Measurements from ENCODE around the gene NLE1. TPM values are rescaled to one million over a fixed set of nuclear protein-coding genes. Genes with fewer than 3 reads are reported as not detected.
"Not testable (repeated sequence)": the region's sequence is repeated elsewhere in the genome, so short reads cannot be mapped to it uniquely, and the experiment has no call there.

Gene NLE1
- total RNA-seq, 1 donor from 2014 or later: 23.8 TPM

GRCh38 chr17:35119370-35120165 is 22.5 kb downstream of the NLE1 start, which contains the start of gene RAD51D:
TSS of gene RAD51D (minus strand) at chr17:35119860. CDS start at chr17:35119613, 247 bp downstream.
- Mint-ChIP-seq H3K27ac (peak within 1 kb of the TSS; percentile 82), H3K4me1 (peaks cover 15% of the 10 kb centered on the region), H3K27me3 (ENCODE audit: low read depth) (peaks cover 14% of the 10 kb centered on the region), H3K9me3 (no peaks in the 10 kb centered on the region), H3K36me3 (peaks cover 8% of the 10 kb centered on the region), H3K4me3 (peak within 1 kb of the TSS; percentile 87)
- TF ChIP-seq CTCF (IDR thresholded peaks at IDR 0.05; ENCODE audit: unreplicated experiment): peak; percentile 92
- DNase-seq (ENCODE audit: low spot score in 2 of 2, unreplicated experiment in 2 of 2): peak; percentile 72 to 88

GRCh38 chr17:35117984-35118383 is 24.1 kb downstream of the NLE1 start:
- no peak for TF ChIP-seq CTCF (IDR thresholded peaks at IDR 0.05; ENCODE audit: unreplicated experiment)
- DNase-seq (ENCODE audit: low spot score in 2 of 2, unreplicated experiment in 2 of 2): no peak
- Mint-ChIP-seq H3K27me3 (ENCODE audit: low read depth) (peaks cover 14% of the 10 kb centered on the region), H3K36me3 (peaks cover 9% of the 10 kb centered on the region), H3K27ac (no peak overlapping the region), H3K4me3 (peak overlapping the region; percentile 50), H3K9me3 (no peaks in the 10 kb centered on the region), H3K4me1 (peaks cover 15% of the 10 kb centered on the region)

- H3K4me1 Mint-ChIP-seq: peaks cover 15% of the 10 kb centered on the region
Measured at GRCh38 chr17:35116845-35117244, 25.3 kb downstream of the NLE1 start.

GRCh38 chr17:35110791-35111190 is 31.3 kb downstream of the NLE1 start:
- not testable (repeated sequence) for H3K9me3 Mint-ChIP-seq; H3K27ac Mint-ChIP-seq; H3K4me1 Mint-ChIP-seq; DNase-seq (ENCODE audit: low spot score in 2 of 2, unreplicated experiment in 2 of 2); H3K4me3 Mint-ChIP-seq; H3K27me3 Mint-ChIP-seq (ENCODE audit: low read depth)
- H3K36me3 Mint-ChIP-seq: peaks cover 27% of the 10 kb centered on the region

More at GRCh38 chr17:35116845-35117244, 25.3 kb downstream of the NLE1 start:
- peaks cover 12% of the 10 kb centered on the region for H3K36me3 Mint-ChIP-seq
- H3K9me3 Mint-ChIP-seq: no peaks in the 10 kb centered on the region
- H3K27ac Mint-ChIP-seq: no peak overlapping the region
- peaks cover 10% of the 10 kb centered on the region for H3K27me3 Mint-ChIP-seq (ENCODE audit: low read depth)
- no peak overlapping the region for H3K4me3 Mint-ChIP-seq
- no peak for DNase-seq (ENCODE audit: low spot score in 2 of 2, unreplicated experiment in 2 of 2)
- TF ChIP-seq CTCF (IDR thresholded peaks at IDR 0.05; ENCODE audit: unreplicated experiment): no peak

- DNase-seq (ENCODE audit: low spot score in 2 of 2, unreplicated experiment in 2 of 2): no peak
- H3K27me3 Mint-ChIP-seq (ENCODE audit: low read depth): no peaks in the 10 kb centered on the region
- H3K27ac Mint-ChIP-seq: no peak overlapping the region
- H3K9me3 Mint-ChIP-seq: peaks cover 3% of the 10 kb centered on the region
- peaks cover 32% of the 10 kb centered on the region for H3K36me3 Mint-ChIP-seq
- no peak for TF ChIP-seq CTCF (IDR thresholded peaks at IDR 0.05; ENCODE audit: unreplicated experiment)
- no peaks in the 10 kb centered on the region for H3K4me1 Mint-ChIP-seq
- H3K4me3 Mint-ChIP-seq: no peak overlapping the region
Measured at GRCh38 chr17:35104844-35105450, 37.2 kb downstream of the NLE1 start.

GRCh38 chr17:35103271-35103670 is 38.8 kb downstream of the NLE1 start:
- no peak for DNase-seq (ENCODE audit: low spot score in 2 of 2, unreplicated experiment in 2 of 2)

More at GRCh38 chr17:35103271-35103670, 38.8 kb downstream of the NLE1 start:
- Mint-ChIP-seq H3K27me3 (ENCODE audit: low read depth) (no peaks in the 10 kb centered on the region), H3K36me3 (peaks cover 30% of the 10 kb centered on the region), H3K27ac (no peak overlapping the region), H3K9me3 (peaks cover 3% of the 10 kb centered on the region), H3K4me3 (no peak overlapping the region), H3K4me1 (no peaks in the 10 kb centered on the region)
- TF ChIP-seq CTCF (IDR thresholded peaks at IDR 0.05; ENCODE audit: unreplicated experiment): no peak
